Measurements from ENCODE around the gene FN1. TPM values are rescaled to one million over a fixed set of nuclear protein-coding genes. Genes with fewer than 3 reads are reported as not detected.
"Not testable (repeated sequence)": the region's sequence is repeated elsewhere in the genome, so short reads cannot be mapped to it uniquely, and the experiment has no call there.

FN1 gene
- total RNA-seq, 1 donor from 2014 or later: 1,735 TPM

DNA sequence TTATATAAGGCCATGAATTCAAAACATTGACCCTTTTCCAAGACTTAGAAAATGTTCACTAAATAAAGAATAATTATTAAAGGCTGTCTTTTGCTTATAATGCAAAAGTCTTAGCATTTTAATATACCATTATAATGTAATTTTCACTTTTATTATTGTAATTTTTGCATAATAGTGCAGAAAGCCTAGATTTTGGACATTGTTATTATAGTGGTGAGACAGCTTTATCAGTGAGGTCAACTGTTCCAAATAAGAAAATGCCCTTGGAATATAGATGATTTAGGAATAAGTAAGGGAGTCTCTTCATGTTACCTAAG lies 67.4 kb downstream of the FN1 start:
- DNase-seq (ENCODE audit: low read depth): no peak

GRCh38 chr2:215367662-215368492 lies 68.0 kb downstream of the FN1 start:
- peak; percentile 43 for DNase-seq (ENCODE audit: low read depth)

- no peak for DNase-seq (ENCODE audit: low read depth)
Observed at GRCh38 chr2:215366440-215367032, 69.3 kb downstream of the FN1 start.

- DNase-seq (ENCODE audit: low read depth): no peak
Observed at GRCh38 chr2:215365184-215365658, 70.6 kb downstream of the FN1 start.

GRCh38 chr2:215364157-215365155 lies 71.4 kb downstream of the FN1 start:
- peak; percentile 19 for DNase-seq (ENCODE audit: low read depth)

- no peak for DNase-seq (ENCODE audit: low read depth)
Observed at GRCh38 chr2:215363461-215364156, 72.3 kb downstream of the FN1 start.

- no peak for DNase-seq (ENCODE audit: low read depth)
Observed at GRCh38 chr2:215363039-215363438, 72.8 kb downstream of the FN1 start.

DNA sequence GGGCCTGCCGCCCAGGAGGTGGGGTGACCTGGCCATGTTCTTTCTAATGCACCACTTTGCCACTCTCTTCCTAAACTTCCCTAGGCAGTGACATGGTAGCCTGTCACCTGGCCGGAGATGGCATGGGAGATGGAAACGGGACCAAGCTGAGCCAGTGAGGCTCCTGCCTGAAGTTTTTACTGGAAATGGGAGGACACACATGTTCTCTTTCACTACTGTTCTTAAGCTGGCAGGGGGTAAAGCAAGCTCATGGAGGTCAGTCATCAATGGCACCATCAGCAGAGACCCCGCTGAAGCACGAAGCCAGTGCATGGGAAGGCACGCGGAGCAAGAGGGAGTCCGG lies 73.3 kb downstream of the FN1 start:
- DNase-seq (ENCODE audit: low read depth): no peak

- no peak for DNase-seq (ENCODE audit: low read depth)
Observed at GRCh38 chr2:215361876-215362561, 73.8 kb downstream of the FN1 start.

- no peak for DNase-seq (ENCODE audit: low read depth)
Observed at GRCh38 chr2:215361211-215361875, 74.5 kb downstream of the FN1 start.

DNA sequence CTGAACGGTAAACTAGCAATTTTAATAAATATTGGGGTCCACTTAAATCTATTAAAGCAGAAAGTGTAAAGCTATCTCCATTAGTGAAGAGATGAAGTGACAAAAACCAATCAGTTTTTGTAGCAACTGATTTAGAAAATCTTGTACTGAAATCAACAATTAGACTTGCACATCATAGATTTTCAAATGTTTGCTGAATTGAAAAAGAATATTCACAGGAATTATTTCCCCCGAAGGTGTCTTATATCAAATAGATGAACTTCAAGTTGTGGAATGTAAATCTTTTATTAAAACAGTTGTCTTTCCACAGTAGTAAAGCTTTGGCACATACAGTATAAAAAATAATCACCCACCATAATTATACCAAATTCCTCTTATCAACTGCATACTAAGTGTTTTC lies 75.3 kb downstream of the FN1 start:
- DNase-seq (ENCODE audit: low read depth): no peak

- DNase-seq (ENCODE audit: low read depth): not testable (repeated sequence)
Observed at GRCh38 chr2:215360059-215360458, 75.8 kb downstream of the FN1 start.

DNA sequence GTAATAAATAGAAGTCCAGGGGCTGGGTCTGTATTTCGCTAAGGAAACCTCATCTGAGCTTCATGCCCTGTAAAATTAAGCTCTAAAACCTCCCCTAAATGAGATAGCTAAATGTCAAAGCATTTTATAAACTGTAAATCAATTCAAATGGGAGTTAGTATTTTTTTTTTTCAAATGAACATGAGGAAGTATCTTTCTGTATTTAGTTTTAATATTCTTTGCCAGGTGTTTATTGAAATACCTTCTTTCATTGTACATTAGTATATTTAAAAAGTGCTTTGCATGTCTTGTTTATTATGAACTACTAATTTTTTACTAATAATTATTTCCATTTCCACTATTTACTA lies 76.3 kb downstream of the FN1 start:
- no peak for DNase-seq (ENCODE audit: low read depth)

DNA sequence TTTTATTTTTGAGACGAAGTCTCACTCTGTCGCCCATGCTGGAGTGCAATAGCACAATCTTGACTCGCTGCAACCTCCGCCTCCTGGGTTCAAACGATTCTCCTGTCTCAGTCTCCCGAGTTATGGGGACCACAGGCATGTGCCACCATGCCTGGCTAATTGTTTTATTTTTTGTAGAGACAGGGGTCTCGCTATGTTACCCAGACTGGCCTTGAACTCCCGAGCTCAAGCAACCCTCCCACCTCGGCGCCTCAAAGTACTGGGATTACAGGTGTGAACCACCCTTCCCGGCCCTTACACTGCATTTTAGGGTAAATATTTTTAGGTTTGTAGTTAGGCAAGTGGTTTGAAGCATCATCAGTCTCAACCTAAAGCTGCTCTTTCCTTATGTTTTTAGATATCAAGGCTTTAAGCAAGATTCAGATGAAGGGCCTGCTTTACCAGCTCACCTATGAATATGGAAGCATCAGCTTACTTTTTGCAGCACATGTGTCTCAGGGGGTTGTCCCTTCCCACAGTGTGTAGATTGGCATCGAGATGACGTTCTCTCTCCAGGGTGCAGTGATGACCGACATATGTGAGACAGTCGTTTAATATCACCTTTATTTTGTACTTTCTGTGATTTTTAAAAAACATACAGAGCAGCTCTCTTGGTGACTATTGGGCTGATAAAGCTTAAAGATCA lies 76.8 kb downstream of the FN1 start:
- no peak for DNase-seq (ENCODE audit: low read depth)

- no peak for DNase-seq (ENCODE audit: low read depth)
Observed at GRCh38 chr2:215358312-215358845, 77.5 kb downstream of the FN1 start.

- no peak for DNase-seq (ENCODE audit: low read depth)
Observed at GRCh38 chr2:215357660-215358059, 78.2 kb downstream of the FN1 start.

GRCh38 chr2:215356948-215357461 lies 78.9 kb downstream of the FN1 start:
- DNase-seq (ENCODE audit: low read depth): no peak

DNA sequence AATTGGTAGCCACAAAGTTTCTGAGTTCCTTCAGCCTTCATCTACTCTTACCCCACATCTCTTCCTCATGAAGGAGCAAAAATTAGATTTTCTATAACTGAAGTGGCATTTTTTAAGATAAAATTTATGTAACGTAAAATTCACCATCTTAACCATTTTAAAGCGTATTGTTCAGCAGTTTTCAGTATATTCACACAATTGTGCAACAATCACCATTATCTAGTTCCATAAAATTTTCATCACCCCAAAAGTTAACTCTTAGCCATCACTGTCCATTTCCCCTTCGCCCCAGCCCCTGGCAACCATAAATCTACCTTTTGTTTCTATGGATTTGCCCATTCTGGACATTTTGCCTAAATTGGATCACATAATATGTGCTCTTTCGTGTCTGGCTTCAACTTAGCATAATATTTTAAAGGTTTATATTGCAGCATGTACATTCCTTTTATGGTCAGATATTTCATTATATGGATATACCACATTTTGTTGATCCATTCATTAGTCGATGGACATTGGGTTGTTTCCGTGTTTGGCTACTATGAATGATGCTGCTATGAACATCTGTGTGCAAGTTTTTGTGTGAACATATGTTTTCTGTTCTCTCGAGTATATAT lies 79.4 kb downstream of the FN1 start:
- DNase-seq (ENCODE audit: low read depth): no peak

DNA sequence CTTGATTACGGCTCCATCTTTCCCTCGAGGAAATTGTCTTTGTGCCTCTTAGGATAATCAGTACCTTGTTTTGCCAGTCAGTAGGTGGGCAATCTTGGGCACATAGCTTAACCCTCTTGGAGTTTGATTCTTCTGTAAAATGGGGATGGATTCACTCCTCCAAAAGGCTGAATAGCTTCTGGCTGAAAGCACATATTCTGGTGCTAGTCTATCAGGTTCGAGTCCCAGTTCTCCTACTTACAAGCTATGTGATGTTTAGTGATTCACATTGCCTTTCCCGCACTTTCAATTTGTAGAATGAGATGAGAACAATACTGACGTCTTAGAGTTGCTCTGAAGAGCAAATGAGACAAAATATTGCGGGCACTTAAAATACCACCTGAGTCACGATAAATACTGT lies 80.1 kb downstream of the FN1 start:
- no peak for DNase-seq (ENCODE audit: low read depth)
